HCT116 (cell line): ENCODE measurements around the gene KRTAP5-4. TPM values are rescaled to one million over a fixed set of nuclear protein-coding genes. Genes with fewer than 3 reads are reported as not detected.
"Not testable (repeated sequence)": the region's sequence is repeated elsewhere in the genome, so short reads cannot be mapped to it uniquely, and the experiment has no call there.

ENCODE experiments used
- ATAC-seq: fragments of 200-7000 bp; cut with Tn5 transposase; 2 replicates; pipeline ENCODE4 v1.9.1; 2020; ENCODE audit warnings: mild to moderate bottlenecking, moderate library complexity
- BruUV-seq: library from RNA; stranded (reverse); fragments of 400-500 nt; replicated peaks from 2 replicates; lab custom pipeline; 2021; lab: Mats Ljungman, UMichigan
- CTCF ChIA-PET: fragments of 300-600 bp; sonication (Branson Sonifier 250); formaldehyde crosslinking; loops from one replicate; lab custom pipeline; 2021; ENCODE audit warnings: antibody characterized with exemption; lab: Charles Lee
- POLR2A ChIA-PET: fragments of 300-600, 350-600 bp; sonication (Branson Sonifier 250); formaldehyde crosslinking; loops from one replicate; lab custom pipeline; 2021; ENCODE audit warnings: antibody characterized with exemption; lab: Charles Lee
- RAD21 ChIA-PET, 2 experiments: fragments of 300-600 bp; sonication (Branson Sonifier 250); formaldehyde crosslinking; loops; one replicate each; lab custom pipeline; 2023; ENCODE audit warnings: low total read pairs in 2 of 2; ENCODE audit not compliant: uncharacterized antibody in 2 of 2, unreplicated experiment in 2 of 2, low non-redundant PET in 1 of 2; lab: Charles Lee
- DNase-seq: peaks from one replicate; pipeline ENCODE4 v3.0.0-alpha.2; 2010; ENCODE audit warnings: low read depth, low spot score
- H2AFZ ChIP-seq: fragments of 200-600 bp; shearing (Covaris generic), sonication (generic); 2 replicates; pipeline ENCODE4 v1.6.1; 2017; ENCODE audit warnings: low read depth, mixed run types, mixed read lengths, antibody characterized with exemption, low read length; ENCODE audit not compliant: poor library complexity, severe bottlenecking
- H3K27ac ChIP-seq: 2 replicates; pipeline ENCODE4 v1.5.1; 2012; ENCODE audit warnings: low read depth, low read length
- H3K27me3 ChIP-seq: fragments of 200-600 bp; sonication (generic); 2 replicates; pipeline ENCODE4 v1.6.1; 2016; ENCODE audit warnings: mixed run types, low read length, mixed read lengths; ENCODE audit not compliant: insufficient read depth
- H3K36me3 ChIP-seq, 2 experiments: fragments of 200-500 bp in 1 of 2; fragments of 200-600 bp in 1 of 2; sonication (Bioruptor generic) in 1 of 2; sonication (generic) in 1 of 2; 2 replicates each; pipeline versions ENCODE4 v1.5.1 to v1.6.1; 2014 to 2016; ENCODE audit warnings: low read length in 2 of 2, inconsistent platforms in 1 of 2, mixed read lengths in 1 of 2, mixed run types in 1 of 2; ENCODE audit not compliant: insufficient read depth in 2 of 2, control insufficient read depth in 1 of 2
- H3K4me1 ChIP-seq, 2 experiments: fragments of 200-600 bp in 1 of 2; sonication (generic) in 1 of 2; 2 replicates each; pipeline versions ENCODE4 v1.5.1 to v1.6.1; 2012 to 2017; ENCODE audit warnings: low read length in 2 of 2, inconsistent platforms in 1 of 2, mild to moderate bottlenecking in 1 of 2, mixed read lengths in 1 of 2, mixed run types in 1 of 2, moderate library complexity in 1 of 2; ENCODE audit not compliant: insufficient read depth in 2 of 2, control insufficient read depth in 1 of 2
- H3K4me2 ChIP-seq: fragments of 200-600 bp; sonication (generic); 2 replicates; pipeline ENCODE4 v1.6.1; 2017; ENCODE audit warnings: mixed run types, low read length, mixed read lengths
- H3K4me3 ChIP-seq, 2 experiments: fragments of 200-600 bp in 1 of 2; sonication (generic) in 1 of 2; replicated peaks in 1 of 2; 2 replicates each; pipeline ENCODE4 v1.5.1; 2011 to 2016; ENCODE audit warnings: low read length in 2 of 2, control low read depth in 1 of 2, low read depth in 1 of 2, mild to moderate bottlenecking in 1 of 2, mixed read lengths in 1 of 2, mixed run types in 1 of 2
- H3K79me2 ChIP-seq: fragments of 200-600 bp; sonication (generic); 2 replicates; pipeline ENCODE4 v1.6.1; 2017; ENCODE audit warnings: mild to moderate bottlenecking, mixed run types, low read length, moderate library complexity, mixed read lengths; ENCODE audit not compliant: insufficient read depth
- H3K9ac ChIP-seq: fragments of 200-600 bp; sonication (generic); 2 replicates; pipeline ENCODE4 v1.6.1; 2016; ENCODE audit warnings: low read length, mixed read lengths
- H3K9me2 ChIP-seq: fragments of 200-600 bp; sonication (generic), shearing (Covaris generic); 2 replicates; pipeline ENCODE4 v1.6.1; 2017; ENCODE audit warnings: mixed run types, mild to moderate bottlenecking, moderate library complexity; ENCODE audit not compliant: insufficient read depth
- H3K9me3 ChIP-seq, 2 experiments: fragments of 200-500 bp in 1 of 2; fragments of 200-600 bp in 1 of 2; sonication (Bioruptor generic) in 1 of 2; sonication (generic) in 1 of 2; 2 replicates each; pipeline ENCODE4 v1.6.1; 2014 to 2017; ENCODE audit warnings: low read length in 2 of 2, mixed read lengths in 2 of 2, inconsistent platforms in 1 of 2, low read depth in 1 of 2, mild to moderate bottlenecking in 1 of 2, mixed run types in 1 of 2, moderate library complexity in 1 of 2; ENCODE audit not compliant: control insufficient read depth in 1 of 2, insufficient read depth in 1 of 2
- H4K20me1 ChIP-seq: fragments of 200-600 bp; sonication (generic), shearing (Covaris generic); 2 replicates; pipeline ENCODE4 v1.6.1; 2017; ENCODE audit warnings: mixed run types, mild to moderate bottlenecking, moderate library complexity; ENCODE audit not compliant: insufficient read depth
- ATF3 ChIP-seq: IDR thresholded peaks from 2 replicates; pipeline ENCODE4 v1.6.1; 2012
- CEBPB ChIP-seq: IDR thresholded peaks from 2 replicates; pipeline ENCODE4 v1.6.1; 2012; ENCODE audit warnings: low read depth
- EZH2phosphoT487 ChIP-seq: fragments of 200-600 bp; IDR thresholded peaks from 2 replicates; pipeline ENCODE4 v1.6.1; 2018; ENCODE audit warnings: antibody characterized with exemption, borderline replicate concordance
- intact Hi-C: fragments of 100-400 bp; cut with micrococcal nuclease; formaldehyde crosslinking; loops from 2 replicates; pipeline ENCODE4 v1.10.0; 2022
- total RNA-seq: library from RNA; stranded (reverse); gene quantifications from one replicate; pipeline ENCODE4 v1.2.1, GENCODE V29; 2021; ENCODE audit not compliant: unreplicated experiment

Gene KRTAP5-4
- total RNA-seq, 1 experiment from 2014 or later: not detected

GRCh38 chr11:1576825-1577224 is 45.1 kb downstream of the KRTAP5-4 start:
- Histone ChIP-seq H3K36me3 (no peaks in the 10 kb centered on the region), H3K4me2 (no peak overlapping the region), H3K9ac (no peak overlapping the region), H3K9me3 (peaks cover 0 to 7% of the 10 kb centered on the region in 2 experiments; a peak in 2 of 4 replicates), H3K27ac (no peak overlapping the region), H4K20me1 (no peaks in the 10 kb centered on the region), H3K4me3 (no peak overlapping the region), H3K4me1 (peaks cover 14 to 20% of the 10 kb centered on the region in 2 experiments; a peak in 3 of 4 replicates), H3K9me2 (no peaks in the 10 kb centered on the region), H2AFZ (no peak overlapping the region), H3K27me3 (no peaks in the 10 kb centered on the region), H3K79me2 (no peaks in the 10 kb centered on the region)
- BruUV-seq: no TSS peak
- POLR2A ChIA-PET: no interaction called here
- TF ChIP-seq EZH2phosphoT487: no peak
- TF ChIP-seq CEBPB: no peak
- no peak for TF ChIP-seq ATF3
- RAD21 ChIA-PET: no interaction called here
- intact Hi-C loops: no loop called here
- DNase-seq: no peak
- no peak for ATAC-seq
- CTCF ChIA-PET: interaction anchor here (1.5 to 5.2 kb wide), 2 partner anchors 18 to 29 kb away, joined by 5 to 133 read pairs; no protein-coding TSS in a partner anchor

GRCh38 chr11:1575756-1576155 is 46.2 kb downstream of the KRTAP5-4 start:
- H2AFZ ChIP-seq, H3K9ac ChIP-seq, ATAC-seq, H3K9me3 ChIP-seq, H3K79me2 ChIP-seq, H3K27ac ChIP-seq, POLR2A ChIA-PET, H3K4me2 ChIP-seq, H3K4me3 ChIP-seq, BruUV-seq, H3K27me3 ChIP-seq, DNase-seq, H3K9me2 ChIP-seq, H3K36me3 ChIP-seq, H4K20me1 ChIP-seq: not testable (repeated sequence)
- intact Hi-C loops: loop anchor here (2.0 kb wide), 1 partner anchor 21 kb away; no protein-coding TSS in a partner anchor
- ChIA-PET RAD21 (interaction anchor here in 1 of 2 experiments (0.9 kb wide), 1 partner anchor 20 kb away, joined by 3 read pairs; no protein-coding TSS in a partner anchor), CTCF (interaction anchor here (1.5 to 5.2 kb wide), 3 partner anchors 17 to 28 kb away, joined by 5 to 133 read pairs (median 19); no protein-coding TSS in a partner anchor)
- H3K4me1 ChIP-seq: peaks cover 14 to 26% of the 10 kb centered on the region in 2 experiments; a peak in 3 of 4 replicates
